Omental fat pad (tissue), 4 donors: Measurements from ENCODE around the gene CALCB. TPM values are rescaled to one million over a fixed set of nuclear protein-coding genes. Genes with fewer than 3 reads are reported as not detected.
"Not testable (repeated sequence)": the region's sequence is repeated elsewhere in the genome, so short reads cannot be mapped to it uniquely, and the experiment has no call there.

Experiments
- ATAC-seq: fragments of 150-250 bp; one replicate; pipeline ENCODE4 v1.9.1; 2016; ENCODE audit warnings: mild to moderate bottlenecking, moderate library complexity; ENCODE audit not compliant: low FRiP score
- DNase-seq: peaks from one replicate; pipeline ENCODE4 v3.0.0-alpha.2; 2019; ENCODE audit warnings: low spot score
- CTCF ChIP-seq, 3 donors: fragments of 450-650 bp; IDR thresholded peaks; one replicate each; pipeline ENCODE4 v1.5.1; 2016 to 2017; ENCODE audit warnings: antibody characterized with exemption in 3 of 3, mild to moderate bottlenecking in 3 of 3, moderate library complexity in 2 of 3
- total RNA-seq, 4 donors: library from RNA; depleted of rRNA; stranded (reverse); fragments of >200 nt; gene quantifications; one replicate each; pipeline ENCODE4 v1.1.0, GENCODE V29; 2016

The CALCB gene
- total RNA-seq, 4 donors from 2014 or later: 0.36 to 0.44 (median 0.37) TPM; not detected in 1

- no peak for TF ChIP-seq CTCF (IDR thresholded peaks at IDR 0.05)
- ATAC-seq (no peak), DNase-seq (no peak)
Observed at GRCh38 chr11:15038963-15039362, 34.4 kb upstream of the CALCB start.

DNA sequence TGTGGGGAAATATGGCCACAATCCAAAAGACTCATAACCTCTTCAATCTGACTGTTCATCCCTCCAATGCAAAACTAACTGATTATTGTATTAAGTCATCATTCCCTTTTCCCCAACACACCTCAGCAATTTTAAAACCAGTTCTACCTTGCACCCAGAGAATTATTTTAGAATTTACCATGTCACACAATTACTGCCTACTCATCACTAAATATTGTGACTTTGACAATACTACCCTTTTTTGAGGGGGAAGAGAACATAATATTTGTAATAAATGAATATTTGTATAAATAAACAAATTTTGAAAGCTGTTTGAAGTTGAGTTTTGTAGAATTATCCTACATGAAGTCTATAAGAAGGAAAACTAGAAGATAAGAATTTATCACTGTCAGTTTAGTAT lies 28.2 kb upstream of the CALCB start:
- no peak for ATAC-seq
- TF ChIP-seq CTCF (IDR thresholded peaks at IDR 0.05): no peak
- DNase-seq: no peak

DNA sequence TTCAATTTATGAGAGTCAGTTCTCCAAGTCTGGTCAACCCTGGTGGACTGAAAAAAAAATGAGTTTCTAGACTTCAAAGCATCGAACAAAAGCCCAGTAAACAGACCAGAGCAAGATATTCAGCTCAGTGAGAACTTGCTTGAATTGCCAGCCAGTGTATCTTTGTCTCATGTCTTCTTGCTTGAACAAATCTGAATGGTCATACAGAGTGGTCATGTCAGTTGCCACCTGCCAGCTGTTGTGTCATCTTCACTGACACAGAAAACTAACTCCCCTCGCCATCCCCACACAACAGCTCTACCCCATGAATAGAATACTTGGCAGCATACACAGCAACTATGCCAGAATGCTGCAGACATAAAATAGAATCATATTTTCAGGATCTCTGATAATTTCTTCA lies 27.5 kb upstream of the CALCB start:
- ATAC-seq (no peak), DNase-seq (no peak)
- TF ChIP-seq CTCF (IDR thresholded peaks at IDR 0.05): no peak

DNA sequence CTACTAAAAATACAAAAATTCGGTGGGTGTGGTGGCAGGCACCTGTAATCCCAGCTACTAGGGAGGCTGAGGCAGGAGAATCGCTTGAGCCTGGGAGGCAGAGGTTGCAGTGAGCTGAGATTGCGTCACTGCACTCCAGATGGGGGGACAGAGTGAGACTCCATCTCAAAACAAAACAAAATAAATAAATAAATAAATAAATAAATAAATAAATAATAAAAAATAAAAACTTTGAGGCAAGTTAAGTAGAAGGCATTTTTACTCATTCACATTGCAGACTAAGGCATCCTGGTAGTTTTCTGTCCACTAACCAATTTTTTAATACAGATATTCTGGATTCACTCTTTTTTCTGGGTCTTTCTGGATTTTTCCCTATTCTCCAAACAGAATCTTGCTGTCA lies 26.7 kb upstream of the CALCB start:
- DNase-seq, ATAC-seq: not testable (repeated sequence)

GRCh38 chr11:15048616-15049015 lies 24.8 kb upstream of the CALCB start:
- DNase-seq (no peak), ATAC-seq (no peak)
- TF ChIP-seq CTCF (IDR thresholded peaks at IDR 0.05): no peak

DNA sequence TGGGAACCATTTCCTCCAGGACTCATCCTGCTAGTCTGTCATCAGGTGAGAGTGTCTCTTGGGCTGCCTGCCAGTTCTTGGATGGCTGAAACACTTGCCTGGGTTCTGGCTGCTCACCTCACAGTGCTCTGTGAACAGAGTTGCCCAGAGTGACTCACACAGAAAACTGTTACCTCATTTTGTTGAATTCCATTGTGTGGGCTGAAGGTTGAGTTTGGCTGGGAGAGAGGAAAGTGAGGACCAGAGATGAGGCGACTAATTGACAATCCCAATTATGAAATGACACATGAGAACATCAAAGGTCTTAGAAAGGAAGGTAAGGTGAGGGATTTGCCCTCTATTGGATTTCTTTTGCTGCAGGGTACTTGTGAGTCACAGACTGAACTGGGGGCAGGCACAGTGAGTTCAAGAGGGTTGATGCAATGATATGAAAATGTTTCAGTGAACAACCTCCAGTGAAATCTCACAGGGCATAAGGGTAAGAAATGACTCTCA lies 20.2 kb upstream of the CALCB start:
- no peak for TF ChIP-seq CTCF (IDR thresholded peaks at IDR 0.05)
- ATAC-seq: no peak

DNA sequence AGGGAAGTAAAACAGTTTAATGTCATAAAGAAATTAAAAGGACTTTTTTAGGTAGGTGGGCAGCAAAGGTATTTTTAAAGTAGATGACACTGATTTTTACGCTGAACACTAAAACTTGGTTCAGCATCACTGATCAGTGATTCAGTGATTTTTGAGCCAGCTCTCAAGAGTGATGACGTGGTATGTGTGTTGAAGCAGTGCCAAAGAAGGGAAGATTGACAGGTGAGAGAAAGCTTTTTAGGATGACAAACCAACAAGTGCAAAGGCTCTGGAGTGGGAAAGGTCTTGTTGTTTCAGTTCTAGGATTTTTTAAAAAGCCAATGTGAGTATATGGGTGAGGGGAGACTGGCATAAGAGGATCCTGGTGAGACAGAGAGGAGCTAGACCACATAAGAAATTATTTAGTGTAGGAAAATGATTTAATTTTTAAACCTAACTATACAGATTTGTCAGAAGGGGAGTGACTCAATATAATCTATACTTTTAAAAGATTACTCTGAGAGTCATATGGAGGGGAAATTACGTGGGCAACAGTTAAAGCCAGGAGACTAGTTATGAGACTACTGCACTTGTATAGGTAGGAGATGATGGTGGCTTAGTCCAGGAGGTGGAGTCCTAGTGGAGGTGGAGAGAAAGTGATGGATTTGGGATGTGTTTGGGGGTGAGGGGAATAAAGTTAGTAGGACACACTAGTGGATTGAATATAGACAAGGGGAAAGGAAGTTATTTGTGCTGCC lies 17.6 kb upstream of the CALCB start:
- ATAC-seq: no peak
- DNase-seq: no peak
- no peak for TF ChIP-seq CTCF (IDR thresholded peaks at IDR 0.05)

More for the DNA sequence above, 20.2 kb upstream of the CALCB start:
- no peak for DNase-seq
